Retinal pigment epithelial cell (primary cell): ENCODE results near the gene EVC2.
A peak's percentile ranks its signal among the peaks of the same experiment; 100 is the strongest.

Experiments
- DNase-seq: peaks from one replicate; pipeline ENCODE4 v3.0.0-alpha.2; 2010; ENCODE audit warnings: low read depth
- H3K4me3 ChIP-seq: 2 replicates; pipeline ENCODE4 v1.5.1; 2011; ENCODE audit warnings: mild to moderate bottlenecking, low read length, control low read depth, moderate library complexity
- TF ChIP-seq, protein P1 (sequence below): conservative IDR thresholded peaks from 2 replicates; pipeline ENCODE4 v1.5.1; 2011; ENCODE audit warnings: low read depth, low read length, control low read depth, inconsistent platforms

Gene EVC2

DNA sequence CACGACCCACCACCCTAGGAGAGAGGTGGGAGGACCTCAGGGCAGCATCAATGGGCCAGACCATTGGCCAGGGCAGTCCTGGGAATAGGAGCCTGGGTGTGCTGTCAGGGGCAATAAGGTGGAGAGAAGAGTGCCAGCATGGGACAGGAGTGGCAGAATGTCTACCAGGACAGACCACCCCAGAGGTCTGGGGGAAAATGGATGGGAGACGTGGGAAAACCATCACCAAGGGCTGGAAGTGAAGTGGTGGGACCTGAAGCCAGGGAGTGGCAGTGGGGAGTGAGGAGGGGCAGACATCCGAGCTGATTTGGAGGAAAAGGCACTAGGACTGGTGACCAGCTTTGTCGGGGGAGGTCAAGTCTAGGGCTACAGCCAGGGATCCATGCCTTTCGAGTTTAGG, 993 bp downstream of the EVC2 start:
- peak overlapping the region; percentile 65 for H3K4me3 ChIP-seq
- TF ChIP-seq, protein P1, sequence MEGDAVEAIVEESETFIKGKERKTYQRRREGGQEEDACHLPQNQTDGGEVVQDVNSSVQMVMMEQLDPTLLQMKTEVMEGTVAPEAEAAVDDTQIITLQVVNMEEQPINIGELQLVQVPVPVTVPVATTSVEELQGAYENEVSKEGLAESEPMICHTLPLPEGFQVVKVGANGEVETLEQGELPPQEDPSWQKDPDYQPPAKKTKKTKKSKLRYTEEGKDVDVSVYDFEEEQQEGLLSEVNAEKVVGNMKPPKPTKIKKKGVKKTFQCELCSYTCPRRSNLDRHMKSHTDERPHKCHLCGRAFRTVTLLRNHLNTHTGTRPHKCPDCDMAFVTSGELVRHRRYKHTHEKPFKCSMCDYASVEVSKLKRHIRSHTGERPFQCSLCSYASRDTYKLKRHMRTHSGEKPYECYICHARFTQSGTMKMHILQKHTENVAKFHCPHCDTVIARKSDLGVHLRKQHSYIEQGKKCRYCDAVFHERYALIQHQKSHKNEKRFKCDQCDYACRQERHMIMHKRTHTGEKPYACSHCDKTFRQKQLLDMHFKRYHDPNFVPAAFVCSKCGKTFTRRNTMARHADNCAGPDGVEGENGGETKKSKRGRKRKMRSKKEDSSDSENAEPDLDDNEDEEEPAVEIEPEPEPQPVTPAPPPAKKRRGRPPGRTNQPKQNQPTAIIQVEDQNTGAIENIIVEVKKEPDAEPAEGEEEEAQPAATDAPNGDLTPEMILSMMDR, result no peak
- no peak for DNase-seq

DNA sequence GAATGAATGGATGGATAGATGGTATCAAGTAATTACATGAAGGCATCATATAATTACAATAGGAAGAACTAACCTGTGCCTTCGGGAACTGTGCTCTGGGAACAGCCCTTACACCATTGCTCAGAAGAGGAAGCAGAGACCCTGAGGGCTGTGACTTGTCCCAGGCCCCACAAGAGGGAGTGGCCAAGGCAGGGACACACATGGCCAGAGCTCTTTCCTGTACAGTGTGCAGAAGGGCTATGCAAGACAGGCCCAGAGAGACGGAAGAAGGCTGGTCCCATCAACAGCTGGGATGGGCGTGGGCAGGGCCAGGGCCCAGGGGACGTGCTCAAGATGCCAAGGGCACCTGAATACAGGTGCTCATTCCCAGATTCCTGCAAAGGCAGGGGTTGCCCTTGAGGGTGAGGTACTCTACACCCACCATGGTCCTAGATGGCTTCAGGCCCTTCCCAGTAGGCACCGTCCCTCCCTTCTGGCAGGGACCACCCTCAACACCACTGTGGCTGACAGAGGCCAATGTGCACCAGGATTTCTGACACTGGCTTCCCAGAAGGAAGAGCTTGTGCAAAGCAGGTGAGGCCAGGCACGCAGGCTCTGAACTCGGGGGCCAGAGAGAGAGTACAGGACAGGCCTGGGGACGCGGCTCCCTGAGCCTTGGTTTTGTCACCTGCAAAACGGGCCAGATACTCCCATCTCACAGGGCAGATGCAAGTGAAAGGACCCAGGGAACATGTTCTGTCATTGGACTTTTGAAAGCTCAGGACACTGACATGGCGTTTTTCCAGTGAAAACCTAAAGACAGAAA, 1.7 kb downstream of the EVC2 start:
- TF ChIP-seq, protein P1, result no peak
- DNase-seq, result no peak
- no peak overlapping the region for H3K4me3 ChIP-seq

DNA sequence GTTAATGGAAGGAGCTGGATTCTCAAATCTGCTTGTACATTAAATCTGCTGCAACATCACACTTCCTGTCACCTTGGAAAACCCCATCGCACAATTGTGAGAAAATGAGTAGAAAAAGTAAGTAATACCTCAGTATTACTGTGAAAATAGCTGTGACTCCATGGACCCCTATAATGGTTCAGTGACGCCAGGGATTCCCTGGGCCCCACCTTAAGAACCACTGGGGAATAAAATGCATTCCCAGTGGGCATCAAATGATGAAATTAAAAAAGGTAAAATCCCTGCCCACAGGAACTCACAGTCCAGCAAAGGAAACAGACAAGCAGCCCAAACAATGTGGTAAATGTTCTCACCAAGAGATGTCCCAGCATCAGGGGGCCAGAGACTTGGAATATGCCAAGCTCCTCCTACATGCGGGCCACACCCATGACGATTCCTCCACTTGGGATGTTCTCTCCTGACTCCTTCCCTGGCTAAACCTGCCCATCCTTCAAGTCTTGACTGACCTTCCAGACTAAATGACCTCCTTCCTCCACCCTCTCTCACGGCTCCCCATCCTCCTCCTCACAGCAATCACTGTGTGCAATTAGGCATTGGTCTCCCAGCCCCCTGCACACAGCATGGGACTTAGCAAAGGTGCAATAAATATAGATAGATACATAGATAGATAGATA, 2.6 kb downstream of the EVC2 start:
- no peak overlapping the region for H3K4me3 ChIP-seq
- TF ChIP-seq, protein P1, result no peak
- DNase-seq, result no peak

DNA sequence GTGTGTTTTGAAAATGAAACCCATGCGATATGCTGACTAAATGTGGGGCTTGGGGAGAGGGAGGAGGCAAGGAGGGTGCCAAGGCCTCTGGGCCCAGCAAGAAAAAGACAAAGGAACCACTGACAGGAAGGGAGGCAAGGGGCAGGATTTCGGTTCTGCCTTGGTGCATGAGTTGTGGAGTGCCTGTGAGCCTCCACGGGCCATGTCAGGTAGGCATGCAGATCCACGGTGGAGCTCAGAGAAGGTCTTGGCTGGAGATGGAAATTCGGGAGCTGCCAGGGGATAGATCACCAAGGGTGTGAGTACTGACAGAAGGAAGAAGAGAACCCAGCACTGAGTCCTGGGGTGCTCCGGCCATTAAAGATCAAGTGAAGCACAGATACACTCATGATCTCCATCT, 4.1 kb downstream of the EVC2 start:
- no peak overlapping the region for H3K4me3 ChIP-seq
- DNase-seq, result no peak
- TF ChIP-seq, protein P1, result no peak

DNA sequence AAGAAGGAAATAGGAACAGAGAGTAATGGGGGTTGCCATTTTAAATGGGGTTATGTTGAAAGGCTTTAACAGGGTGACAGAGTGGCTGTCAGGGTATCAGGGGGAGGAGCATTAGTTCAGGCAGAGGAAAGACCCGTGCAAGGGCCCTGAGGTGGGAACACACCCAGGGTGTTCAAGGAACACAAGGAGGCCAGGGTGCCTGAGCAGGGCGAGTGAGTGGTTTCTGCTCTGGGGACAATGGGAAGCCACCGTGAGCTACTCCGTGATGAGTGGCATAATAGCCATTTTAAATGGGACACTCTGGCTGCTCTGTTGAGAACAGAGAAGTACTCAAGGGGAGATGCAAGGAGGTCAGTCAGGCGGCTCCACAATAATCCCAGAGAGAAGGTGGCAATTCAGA, 4.5 kb downstream of the EVC2 start:
- TF ChIP-seq, protein P1, result no peak
- H3K4me3 ChIP-seq, result no peak overlapping the region
- no peak for DNase-seq

DNA sequence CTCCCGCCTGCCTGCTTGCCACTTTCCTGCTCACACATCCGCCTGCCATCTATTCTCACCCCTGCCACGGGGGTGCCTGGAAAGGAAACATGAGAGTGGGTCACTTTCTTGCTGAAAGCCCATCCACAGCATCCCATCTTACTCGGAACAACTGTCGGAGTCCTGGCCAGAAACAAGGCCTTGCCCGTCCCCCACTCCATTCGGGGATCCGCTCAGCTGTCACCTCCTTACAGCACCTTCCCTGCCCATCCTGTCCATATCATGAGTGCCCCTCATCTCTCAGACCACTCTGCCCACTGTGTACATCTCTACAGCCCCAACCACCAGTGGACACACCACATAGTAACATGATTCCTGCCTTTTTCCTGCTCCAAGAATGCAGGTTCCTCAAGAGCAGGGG, 6.4 kb downstream of the EVC2 start:
- DNase-seq, result no peak
- no peak overlapping the region for H3K4me3 ChIP-seq
- TF ChIP-seq, protein P1, result no peak

DNA sequence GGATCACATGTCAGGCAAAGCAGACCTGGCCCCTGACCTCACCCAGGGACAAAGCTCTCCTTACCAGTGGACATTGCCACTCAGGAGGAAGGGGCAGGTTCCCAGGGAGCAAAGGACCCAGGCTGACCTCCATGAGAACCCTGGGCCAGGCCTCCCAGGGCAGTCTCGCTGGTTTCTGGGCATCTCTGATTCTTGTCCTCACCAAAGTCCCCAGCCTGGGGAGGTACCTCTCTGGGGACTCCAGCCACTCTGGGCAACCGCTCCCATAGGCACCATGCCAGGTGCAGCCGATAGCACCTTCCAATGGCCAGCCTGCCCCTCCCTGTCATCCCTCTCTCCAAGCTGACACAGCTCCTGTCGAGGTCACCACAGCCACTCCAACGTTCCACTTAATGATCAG, 7.9 kb downstream of the EVC2 start:
- TF ChIP-seq, protein P1, result no peak
- no peak for DNase-seq
- H3K4me3 ChIP-seq, result no peak overlapping the region
